ENCODE measurements around the gene PSAT1.

The PSAT1 gene

GRCh38 chr9:78368236-78368635, 71.3 kb downstream of the PSAT1 start:
- no peak for DNase-seq

- DNase-seq: peak; percentile 15 to 52
Observed at GRCh38 chr9:78369639-78370219, 72.8 kb downstream of the PSAT1 start.

- no peak for DNase-seq
Observed at GRCh38 chr9:78370991-78371390, 74.1 kb downstream of the PSAT1 start.

- no peak for DNase-seq
Observed at GRCh38 chr9:78371981-78372380, 75.1 kb downstream of the PSAT1 start.

Data from CD4-positive, alpha-beta T cell treated with Interleukin-1 beta for 1 hour (primary cell).